Right ventricle myocardium superior (tissue), 1 donor: ENCODE measurements around the gene TMEM45B. TPM values are rescaled to one million over a fixed set of nuclear protein-coding genes. Genes with fewer than 3 reads are reported as not detected.
"Not testable (repeated sequence)": the region's sequence is repeated elsewhere in the genome, so short reads cannot be mapped to it uniquely, and the experiment has no call there.

Source experiments
- ATAC-seq: fragments of 200-7000 bp; cut with Tn5 transposase; one replicate; pipeline ENCODE4 v1.9.1; 2020; ENCODE audit warnings: mild to moderate bottlenecking; ENCODE audit not compliant: poor library complexity
- DNase-seq: peaks from one replicate; pipeline ENCODE4 v3.0.0-alpha.2; 2020
- intact Hi-C: fragments of 100-400 bp; cut with DNase I; formaldehyde crosslinking; loops from one replicate; pipeline ENCODE4 v1.11.2; 2022
- total RNA-seq: library from RNA; stranded (reverse); fragmentation: NEBNext Ultra II Directional; extraction: Animal tissue kit (Norgen Biotek cat#: 25700); gene quantifications from one replicate; pipeline ENCODE4 v1.2.1, GENCODE V29; 2021
- donor health status: DM: no; HTN: yes; CAD: no; lungs with severe emphysema.

Gene TMEM45B
- total RNA-seq, 1 donor from 2014 or later, result not detected

DNA sequence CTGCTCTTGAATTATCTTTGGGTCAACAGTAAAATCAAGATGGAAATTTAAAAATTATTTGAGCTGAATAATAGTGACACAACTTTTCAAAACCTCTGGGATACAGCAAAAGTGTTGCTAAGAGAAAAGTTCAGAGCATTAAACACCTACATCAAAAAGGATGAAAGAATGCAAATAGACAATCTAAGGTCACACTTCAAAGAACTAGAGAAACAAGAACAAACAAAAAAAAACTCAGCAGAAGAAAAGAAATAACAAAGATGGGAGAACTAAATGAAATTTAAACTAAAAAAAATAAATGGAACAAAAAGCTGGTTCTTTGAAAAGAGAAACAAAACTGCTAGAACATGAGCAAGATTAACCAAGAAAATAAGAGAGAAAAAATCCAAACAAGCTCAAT is 15.0 kb upstream of the TMEM45B start:
- DNase-seq (no peak), ATAC-seq (no peak)
- intact Hi-C loops, result no loop called here

DNA sequence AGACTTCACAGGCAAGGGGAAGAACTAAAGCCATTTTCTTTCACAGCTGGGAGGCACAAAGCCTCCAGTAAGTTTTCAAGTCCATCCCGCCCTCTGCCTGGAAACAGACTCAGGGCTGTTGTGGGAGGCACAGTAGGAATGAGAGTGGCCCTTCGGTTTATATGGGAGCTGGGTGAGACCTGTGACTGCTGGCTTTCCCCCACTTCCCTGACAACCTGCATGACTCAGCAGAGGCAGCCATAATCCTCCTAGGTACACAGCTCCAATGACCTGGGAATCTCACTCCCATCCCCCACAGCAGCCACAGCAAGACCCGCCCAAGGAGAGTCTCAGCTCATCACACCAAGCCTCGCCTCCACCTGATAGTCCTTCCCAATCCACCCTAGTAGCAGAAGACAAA is 12.1 kb upstream of the TMEM45B start:
- DNase-seq (no peak), ATAC-seq (no peak)
- intact Hi-C loops, result no loop called here

DNA sequence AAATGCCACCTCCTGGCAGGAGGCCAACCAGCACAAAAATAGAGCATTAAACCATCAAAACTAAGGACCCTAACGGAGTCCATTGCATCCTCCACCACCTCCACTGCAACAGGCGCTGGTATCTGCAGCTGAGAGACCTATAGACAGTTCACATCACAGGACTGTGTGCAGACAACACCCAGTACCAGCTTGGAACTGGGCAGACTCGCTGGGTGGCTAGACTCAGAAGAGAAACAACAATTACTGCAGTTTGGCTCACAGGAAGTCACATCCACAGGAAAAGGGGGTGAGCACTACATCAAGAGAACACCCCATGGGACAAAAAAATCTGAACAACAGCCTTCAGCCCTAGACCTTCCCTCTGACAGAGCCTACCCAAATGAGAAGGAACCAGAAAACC is 11.6 kb upstream of the TMEM45B start:
- intact Hi-C loops, result no loop called here
- no peak for DNase-seq
- no peak for ATAC-seq

DNA sequence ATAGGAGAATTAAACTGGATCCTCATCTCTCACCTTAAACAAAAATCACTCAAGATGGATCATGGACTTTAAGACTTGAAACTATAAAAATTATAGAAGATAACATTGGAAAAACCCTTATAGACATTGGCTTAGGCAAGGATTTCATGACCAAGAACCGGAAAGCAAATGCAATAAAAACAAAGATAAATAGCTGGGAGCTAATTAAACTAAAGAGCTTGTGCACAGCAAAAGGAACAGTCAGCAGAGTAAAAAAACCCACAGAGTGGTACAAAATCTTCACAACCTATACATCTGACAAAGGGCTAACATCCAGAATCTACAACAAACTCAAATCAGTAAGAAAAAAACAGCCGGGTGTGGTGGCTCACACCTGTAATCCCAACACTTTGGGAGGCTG is 7.4 kb upstream of the TMEM45B start:
- DNase-seq, ATAC-seq, intact Hi-C loops: not testable (repeated sequence)

DNA sequence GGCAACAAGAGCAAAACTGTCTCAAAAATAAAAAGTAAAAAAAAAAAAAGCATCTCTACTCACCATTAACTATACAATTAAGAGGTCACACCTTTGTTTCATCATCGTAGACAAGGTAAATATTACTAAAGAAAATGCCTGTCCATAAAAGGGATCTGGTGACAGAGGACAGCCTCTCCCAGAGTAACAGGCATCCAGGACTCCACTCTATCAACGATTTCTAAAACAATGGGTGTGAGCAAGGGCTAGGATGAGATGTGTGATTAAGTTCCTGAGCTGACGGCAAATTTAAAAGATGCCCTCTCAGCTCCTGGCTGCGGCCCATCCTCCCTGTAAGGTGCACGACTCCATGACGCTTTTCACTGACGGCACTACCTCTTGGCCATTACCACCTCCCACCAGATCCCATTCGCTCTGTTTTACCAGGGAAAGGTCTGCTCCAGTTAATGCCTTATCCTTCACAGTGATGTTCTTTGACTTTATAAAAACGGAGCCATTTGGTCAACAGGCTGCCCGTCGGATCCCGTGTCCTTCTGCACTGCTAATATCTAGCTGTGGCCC is 2.3 kb upstream of the TMEM45B start:
- intact Hi-C loops, result no loop called here
- ATAC-seq (no peak), DNase-seq (no peak)

DNA sequence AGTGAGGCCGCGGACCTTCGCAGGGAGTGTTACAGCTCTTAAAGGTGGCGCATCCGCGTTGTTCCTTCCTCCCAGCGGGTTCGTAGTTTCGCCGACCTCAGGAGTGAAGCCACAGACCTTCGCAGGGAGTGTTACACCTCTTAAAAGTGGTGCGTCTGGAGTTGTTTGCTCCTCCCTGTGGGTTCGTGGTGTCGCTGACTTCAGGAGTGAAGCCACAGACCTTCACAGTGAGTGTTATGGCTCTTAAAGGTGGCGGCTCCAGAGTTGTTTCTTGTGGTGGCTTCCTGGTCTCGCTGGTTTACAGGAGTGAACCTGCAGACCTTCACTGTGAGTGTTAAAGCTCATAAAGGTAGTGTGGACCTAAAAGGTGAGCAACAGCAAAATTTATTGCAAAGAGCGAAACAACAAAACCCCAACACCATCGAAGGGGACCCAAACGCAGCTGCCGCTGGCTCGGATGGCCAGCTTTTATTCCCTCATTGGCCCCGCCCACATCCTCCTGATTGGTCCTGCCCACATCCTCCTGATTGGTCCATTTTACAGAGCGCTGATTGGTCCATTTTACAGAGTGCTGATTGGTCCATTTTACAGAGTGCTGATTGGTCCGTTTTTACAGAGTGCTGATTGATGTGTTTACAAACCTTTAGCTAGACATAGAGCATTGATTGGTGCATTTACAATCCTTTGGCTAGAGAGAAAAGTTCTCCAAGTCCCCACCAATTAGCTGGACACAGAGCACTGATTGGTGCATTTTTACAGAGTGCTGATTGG is 1.2 kb upstream of the TMEM45B start:
- DNase-seq, result no peak
- intact Hi-C loops, result no loop called here

DNA sequence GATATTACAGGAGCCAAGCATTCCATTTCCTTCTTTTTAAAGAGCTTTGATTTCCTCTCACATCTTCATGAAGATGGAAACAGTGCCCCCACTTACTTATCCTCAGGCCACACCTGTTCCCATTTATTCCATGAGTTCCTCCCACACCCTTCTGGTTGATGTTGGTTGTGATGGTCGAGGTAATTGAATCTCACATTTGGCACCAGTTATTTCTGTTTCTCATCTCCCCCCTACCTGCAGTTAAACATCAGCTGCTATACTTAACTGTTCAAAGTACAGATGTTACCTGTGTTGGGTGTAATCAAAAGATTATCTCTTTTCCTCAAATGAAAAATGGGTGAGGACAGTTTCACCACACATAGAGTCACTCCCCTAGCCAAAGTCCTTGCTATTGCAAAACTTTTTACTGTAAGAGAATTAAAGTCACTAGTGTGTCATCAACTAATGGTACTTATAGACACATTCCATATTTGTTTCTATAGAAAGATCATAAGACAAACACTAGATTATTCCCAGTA is 1.9 kb downstream of the TMEM45B start:
- no peak for ATAC-seq
- DNase-seq, result no peak
- intact Hi-C loops, result no loop called here

More for the DNA sequence above, 1.2 kb upstream of the TMEM45B start:
- no peak for ATAC-seq

DNA sequence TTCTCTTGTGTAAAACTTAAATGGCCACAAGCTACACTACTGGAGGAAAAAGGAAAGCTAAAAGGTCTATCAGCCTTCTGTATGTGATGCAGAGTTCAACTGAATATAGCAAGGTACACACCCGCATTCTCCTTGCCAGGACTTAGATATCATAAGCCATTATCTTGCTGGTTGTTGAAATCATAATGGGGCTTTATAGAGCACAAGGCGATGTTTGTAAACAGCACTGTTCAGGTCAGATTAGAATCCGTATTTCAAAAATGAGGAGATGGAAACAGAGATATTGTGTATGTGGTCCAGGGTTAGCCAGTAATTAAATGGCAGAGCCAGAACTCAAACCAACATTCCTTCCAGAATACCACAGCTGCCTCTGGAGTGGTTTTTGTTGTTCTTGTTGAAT is 2.6 kb downstream of the TMEM45B start:
- intact Hi-C loops, ATAC-seq, DNase-seq: not testable (repeated sequence)

DNA sequence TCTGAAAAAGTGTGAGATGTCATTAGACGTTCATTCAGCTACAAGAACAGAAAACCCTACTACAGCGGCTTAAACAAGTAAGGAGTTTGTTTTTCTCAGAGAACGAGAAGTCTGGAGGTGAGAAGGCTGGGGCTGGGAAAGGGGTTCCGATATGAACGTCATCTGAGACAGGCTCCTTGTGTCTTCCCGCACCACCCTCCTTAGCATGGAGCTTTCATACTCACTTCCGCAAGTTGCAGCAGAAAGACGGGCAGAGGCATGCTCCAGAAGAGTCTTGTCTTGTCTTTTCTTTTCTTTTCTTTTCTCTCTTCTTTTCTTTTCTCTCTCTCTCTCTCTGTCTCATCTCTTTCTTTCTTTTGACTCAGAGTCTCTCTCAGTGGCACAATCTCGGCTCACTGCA is 3.6 kb downstream of the TMEM45B start:
- ATAC-seq, result no peak
- intact Hi-C loops, result no loop called here

DNA sequence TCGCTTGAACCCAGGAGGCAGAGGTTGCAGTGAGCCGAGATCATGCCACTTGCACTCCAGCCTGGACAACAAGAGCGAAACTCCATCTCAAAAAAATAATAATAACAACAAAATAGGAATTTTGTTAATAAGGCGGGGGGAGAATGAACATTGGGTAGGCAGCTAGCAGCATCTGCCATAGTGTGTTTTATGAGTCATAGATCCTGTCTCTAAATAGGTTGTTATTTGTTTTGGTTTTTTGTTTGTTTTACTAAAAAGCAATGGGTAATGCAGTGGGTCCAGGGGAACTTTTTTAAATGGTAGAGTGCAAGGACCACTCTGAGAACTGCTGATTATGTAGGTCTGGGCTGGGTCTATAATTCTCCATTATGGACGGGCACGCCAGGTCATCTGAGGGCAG is 4.6 kb downstream of the TMEM45B start:
- ATAC-seq, DNase-seq, intact Hi-C loops: not testable (repeated sequence)

More for the DNA sequence above, 3.6 kb downstream of the TMEM45B start:
- DNase-seq, result no peak

DNA sequence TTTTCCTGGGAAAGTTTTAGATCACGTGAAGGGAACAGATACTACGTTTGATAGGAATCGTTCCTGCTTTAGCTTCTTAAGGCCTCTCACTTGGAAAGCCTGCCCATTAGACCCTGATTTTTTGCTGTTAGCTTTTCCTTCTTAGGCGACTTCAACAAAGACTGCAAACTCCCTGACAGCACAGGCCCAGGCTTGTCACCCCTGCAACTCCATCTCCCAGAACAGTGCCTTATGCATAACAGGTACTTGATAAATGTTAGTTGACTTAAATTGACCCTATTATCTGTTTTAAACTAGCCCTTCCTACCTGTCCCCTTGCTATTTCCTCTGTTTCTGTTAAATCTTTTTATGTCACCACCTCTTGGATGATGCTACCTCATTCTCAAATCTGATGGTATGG is 7.6 kb downstream of the TMEM45B start:
- ATAC-seq, DNase-seq, intact Hi-C loops: not testable (repeated sequence)

DNA sequence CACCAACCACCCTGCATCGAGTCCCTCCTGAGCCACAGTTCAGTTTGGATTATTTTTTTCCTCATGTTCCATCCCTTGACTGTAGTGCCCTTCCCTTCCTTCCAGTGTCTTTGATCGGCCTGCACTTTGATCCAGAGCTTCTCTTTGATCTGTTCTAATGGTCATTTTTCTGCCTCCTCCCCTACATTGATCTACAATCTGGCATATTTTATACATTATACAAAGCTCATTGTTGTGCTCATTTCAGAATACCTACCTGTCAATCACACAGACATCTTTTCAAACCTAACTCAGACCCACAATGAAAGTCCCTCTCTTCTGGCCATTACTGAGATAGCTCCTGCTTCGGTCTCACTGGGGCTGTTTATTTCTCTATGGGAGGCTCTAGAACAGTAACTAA is 8.2 kb downstream of the TMEM45B start:
- intact Hi-C loops, ATAC-seq, DNase-seq: not testable (repeated sequence)

DNA sequence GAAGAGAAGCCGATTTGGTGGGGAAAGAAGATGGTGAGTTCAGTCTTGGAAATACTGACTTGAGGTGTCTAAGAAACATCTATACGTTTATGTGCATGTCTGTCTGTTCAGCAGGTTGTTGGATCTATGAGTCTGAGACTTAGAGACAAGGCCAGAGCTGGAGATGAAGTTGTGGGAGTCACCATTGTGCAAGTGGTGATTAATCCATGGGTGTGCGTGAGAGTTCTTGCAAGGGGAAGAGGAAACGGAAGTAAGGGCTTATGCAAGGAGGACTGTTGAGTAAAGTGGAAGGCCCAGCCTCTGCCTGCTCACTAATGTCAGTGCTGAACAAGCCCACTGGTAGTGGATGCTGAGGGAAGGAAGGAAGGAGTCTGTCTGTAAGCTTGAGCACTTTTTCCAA is 9.7 kb downstream of the TMEM45B start:
- ATAC-seq (peak; percentile 66), DNase-seq (no peak)
- intact Hi-C loops, result no loop called here

DNA sequence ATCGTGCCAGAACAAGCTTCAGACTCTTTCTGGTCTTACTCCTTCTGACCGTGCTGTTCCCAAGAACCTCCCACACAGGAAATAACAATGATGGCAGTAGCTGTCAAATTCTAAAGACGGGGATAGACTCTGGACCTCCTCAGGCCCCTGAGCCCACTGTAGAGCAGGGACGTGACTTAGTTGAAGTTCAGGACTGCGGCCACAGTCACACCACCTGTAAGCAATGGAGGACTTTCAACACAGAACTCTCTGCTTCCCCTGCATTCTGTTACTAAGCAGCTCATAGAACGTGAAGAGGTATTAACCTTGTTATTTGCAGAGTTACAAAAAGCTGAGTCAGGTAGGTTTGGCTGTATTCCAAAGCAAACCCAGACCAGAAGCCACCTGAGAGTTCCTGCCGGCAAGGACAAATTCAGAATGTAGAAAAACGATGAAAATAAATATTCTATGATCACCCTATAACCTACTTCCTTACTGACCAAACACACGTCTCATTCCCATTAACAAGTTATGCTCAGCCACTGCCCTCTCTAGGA is 12.7 kb downstream of the TMEM45B start:
- no peak for ATAC-seq
- DNase-seq, result no peak

DNA sequence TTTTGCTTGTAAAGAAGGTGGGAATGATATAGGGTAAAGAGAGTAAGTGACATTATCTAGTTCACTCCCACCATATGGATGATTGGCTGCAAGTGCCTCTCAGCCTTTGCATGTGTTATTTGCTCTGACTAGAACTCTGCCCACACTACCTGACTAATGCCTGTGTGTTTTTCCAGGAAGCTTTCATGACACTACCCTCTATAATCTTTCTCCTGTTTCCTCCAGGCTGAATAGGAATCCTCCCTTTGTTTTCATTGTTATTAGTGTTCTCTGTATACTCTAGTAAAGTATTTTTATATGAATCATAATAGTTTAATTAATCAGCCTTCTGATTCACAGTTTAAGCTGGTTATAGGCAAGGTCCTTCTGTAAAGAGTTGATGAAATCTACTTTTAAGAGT is 13.8 kb downstream of the TMEM45B start:
- ATAC-seq, intact Hi-C loops, DNase-seq: not testable (repeated sequence)

More for the DNA sequence above, 12.7 kb downstream of the TMEM45B start:
- intact Hi-C loops, result no loop called here

DNA sequence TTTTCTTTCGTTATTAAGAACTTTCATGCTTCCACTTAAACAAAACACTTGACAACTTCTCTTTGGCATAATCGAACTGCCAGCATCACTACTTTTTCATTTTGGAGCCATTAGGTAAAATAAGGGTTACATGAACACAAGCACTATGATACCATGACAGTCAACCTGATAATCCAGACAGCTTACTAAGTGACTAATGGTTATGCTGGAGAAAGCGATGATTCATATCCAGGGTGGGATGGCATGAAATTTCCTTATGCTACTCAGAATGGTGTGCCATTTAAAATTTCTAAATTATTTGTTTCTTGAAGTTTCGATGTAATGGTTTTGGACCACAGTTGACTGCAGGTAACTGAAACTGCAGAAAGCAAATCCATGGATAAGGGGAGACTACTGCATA is 15.6 kb downstream of the TMEM45B start:
- intact Hi-C loops, ATAC-seq, DNase-seq: not testable (repeated sequence)

DNA sequence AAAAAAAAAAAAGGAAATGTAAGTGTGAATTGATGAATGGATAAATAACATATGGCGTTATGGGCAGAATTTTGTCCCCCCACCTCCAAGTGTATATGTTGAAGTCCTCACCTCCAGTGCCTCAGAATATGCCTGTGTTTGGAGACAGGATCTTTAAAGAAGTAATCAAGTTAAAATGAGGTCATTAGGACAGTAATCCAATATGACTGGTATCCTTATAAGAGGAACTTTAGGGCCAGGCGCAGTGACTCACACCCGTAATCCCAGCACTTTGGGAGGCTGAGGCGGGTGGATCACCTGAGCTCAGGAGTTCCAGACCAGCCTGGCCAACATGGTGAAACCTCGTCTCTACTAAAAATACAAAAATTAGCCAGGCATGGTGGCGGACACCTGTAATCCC is 17.6 kb downstream of the TMEM45B start:
- intact Hi-C loops, ATAC-seq, DNase-seq: not testable (repeated sequence)

DNA sequence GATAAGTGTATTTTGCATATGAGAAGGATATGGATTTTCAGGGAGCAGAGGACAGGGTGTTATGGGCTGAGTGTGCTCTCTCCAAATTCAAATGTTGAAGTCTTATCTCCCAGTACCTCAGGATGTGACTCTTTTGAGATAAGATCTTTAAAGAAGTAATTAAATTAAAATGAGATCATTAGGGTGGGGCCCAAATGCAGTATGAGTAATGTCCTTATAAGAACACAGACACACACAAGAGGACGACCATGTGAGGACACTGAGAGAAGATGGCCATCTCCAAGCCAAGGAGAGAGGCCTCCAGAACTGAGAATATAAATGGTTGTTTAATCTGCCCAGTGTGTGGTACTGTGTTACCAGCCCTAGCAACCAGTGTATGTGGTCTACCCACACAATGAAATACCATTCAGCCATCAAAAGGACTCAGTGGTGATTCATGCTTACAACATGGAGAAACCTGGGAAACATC is 20.8 kb downstream of the TMEM45B start:
- ATAC-seq, DNase-seq, intact Hi-C loops: not testable (repeated sequence)

DNA sequence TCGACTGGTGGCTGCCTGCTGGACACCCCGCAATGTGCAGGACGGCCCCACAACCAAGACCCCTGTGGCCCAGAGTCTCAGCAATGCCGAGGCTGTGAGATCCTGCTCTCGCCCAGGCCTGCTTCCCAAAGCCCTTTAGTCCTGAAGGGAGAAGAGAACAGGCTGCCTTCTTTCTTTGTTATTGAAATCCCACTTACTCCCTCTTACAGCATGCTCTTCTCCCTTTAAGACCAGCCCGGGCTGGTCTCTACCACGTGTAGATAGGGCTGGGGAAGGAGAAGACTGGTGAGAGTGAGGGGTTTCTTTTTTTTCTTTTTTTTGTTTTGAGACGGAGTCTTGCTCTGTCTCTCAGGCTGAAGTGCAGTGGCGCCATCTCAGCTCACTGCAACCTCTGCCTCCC is 21.3 kb downstream of the TMEM45B start:
- ATAC-seq (no peak), DNase-seq (no peak)
- intact Hi-C loops, result no loop called here

DNA sequence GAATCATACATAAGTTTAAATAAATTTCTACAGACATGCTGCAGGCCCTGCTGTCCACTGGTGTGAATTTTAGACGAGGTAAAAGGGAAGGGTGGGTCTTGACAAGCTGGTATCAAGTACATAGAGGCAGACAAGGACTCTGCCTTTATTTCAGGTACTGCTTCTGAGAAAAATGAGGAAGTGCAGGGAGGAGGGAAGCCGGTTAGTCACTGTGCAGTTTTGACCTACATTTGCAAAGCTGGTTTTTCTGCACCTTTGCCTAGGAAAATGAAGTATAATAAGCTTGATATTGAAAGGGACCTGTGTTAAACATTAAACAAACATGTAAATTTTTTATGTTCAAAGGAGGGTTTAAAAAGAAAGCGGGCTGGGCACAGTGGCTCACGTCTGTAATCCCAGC is 24.6 kb downstream of the TMEM45B start:
- ATAC-seq (no peak), DNase-seq (no peak)
- intact Hi-C loops, result no loop called here
